Measurements from ENCODE around the gene PTMS. TPM values are rescaled to one million over a fixed set of nuclear protein-coding genes. Genes with fewer than 3 reads are reported as not detected.
A peak's percentile ranks its signal among the peaks of the same experiment; 100 is the strongest.

The PTMS gene
- total and polyA plus RNA-seq, 2 of the 13 experiments (the other 11 are each of a cell fraction or from before 2014, with no cell fraction given), result 40.5 to 82.4 TPM

DNA sequence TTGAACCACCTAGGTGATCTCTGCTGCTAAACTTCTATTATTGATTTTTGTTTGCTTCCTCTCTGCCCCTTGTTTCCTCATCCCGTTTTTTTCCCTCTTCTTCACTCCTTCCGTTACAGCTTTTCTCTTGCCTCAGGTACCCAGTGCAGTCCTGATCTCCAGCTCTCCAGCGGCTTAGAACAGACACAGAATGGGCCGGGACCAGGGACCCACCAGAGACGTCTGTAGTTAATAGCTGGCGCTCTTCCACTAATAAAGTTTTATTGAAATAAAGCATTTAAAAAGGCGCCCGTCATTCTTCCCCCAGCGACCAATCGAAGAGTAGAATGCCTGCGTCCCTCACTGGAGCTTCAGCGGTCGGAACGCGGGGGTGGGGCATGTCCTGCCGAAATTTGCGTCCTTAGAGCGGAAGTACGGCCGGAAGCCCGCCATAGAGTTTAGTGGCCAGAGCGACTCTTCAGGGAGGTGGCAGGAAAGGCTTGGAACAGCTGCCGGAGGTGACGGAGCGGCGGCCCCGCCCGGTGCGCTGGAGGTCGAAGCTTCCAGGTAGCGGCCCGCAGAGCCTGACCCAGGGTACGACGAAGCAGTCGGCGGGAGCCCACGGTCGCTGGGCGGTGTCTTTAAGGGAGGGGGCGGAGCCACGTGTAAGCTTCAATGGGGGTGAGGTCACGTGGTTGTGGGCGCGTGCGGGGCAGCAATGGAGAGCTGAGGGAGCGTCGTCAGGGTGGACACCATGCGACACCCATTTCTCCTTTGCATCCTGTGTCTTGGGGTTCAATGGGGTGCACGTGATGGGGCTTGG is 42.4 kb upstream of the PTMS start, which contains the start of gene COPS7A (continued):
- TF ChIP-seq, protein P1, sequence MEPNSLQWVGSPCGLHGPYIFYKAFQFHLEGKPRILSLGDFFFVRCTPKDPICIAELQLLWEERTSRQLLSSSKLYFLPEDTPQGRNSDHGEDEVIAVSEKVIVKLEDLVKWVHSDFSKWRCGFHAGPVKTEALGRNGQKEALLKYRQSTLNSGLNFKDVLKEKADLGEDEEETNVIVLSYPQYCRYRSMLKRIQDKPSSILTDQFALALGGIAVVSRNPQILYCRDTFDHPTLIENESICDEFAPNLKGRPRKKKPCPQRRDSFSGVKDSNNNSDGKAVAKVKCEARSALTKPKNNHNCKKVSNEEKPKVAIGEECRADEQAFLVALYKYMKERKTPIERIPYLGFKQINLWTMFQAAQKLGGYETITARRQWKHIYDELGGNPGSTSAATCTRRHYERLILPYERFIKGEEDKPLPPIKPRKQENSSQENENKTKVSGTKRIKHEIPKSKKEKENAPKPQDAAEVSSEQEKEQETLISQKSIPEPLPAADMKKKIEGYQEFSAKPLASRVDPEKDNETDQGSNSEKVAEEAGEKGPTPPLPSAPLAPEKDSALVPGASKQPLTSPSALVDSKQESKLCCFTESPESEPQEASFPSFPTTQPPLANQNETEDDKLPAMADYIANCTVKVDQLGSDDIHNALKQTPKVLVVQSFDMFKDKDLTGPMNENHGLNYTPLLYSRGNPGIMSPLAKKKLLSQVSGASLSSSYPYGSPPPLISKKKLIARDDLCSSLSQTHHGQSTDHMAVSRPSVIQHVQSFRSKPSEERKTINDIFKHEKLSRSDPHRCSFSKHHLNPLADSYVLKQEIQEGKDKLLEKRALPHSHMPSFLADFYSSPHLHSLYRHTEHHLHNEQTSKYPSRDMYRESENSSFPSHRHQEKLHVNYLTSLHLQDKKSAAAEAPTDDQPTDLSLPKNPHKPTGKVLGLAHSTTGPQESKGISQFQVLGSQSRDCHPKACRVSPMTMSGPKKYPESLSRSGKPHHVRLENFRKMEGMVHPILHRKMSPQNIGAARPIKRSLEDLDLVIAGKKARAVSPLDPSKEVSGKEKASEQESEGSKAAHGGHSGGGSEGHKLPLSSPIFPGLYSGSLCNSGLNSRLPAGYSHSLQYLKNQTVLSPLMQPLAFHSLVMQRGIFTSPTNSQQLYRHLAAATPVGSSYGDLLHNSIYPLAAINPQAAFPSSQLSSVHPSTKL (CRISPR knock-in tag; IDR thresholded peaks at IDR 0.05), result peak; percentile 64
- TF ChIP-seq ZNF431 (CRISPR knock-in tag; IDR thresholded peaks at IDR 0.05; ENCODE audit: borderline replicate concordance, low read depth), result peak; percentile 72
- no peak for TF ChIP-seq SRSF1 (optimal IDR thresholded peaks at IDR 0.05; ENCODE audit: low read depth, low read length)
- TF ChIP-seq ZBTB49 (CRISPR knock-in tag; IDR thresholded peaks at IDR 0.05; ENCODE audit: borderline replicate concordance), result 0 out of 2 replicates have a peak, but pooled peaks have one; percentile 30
- TF ChIP-seq FOXA1 (IDR thresholded peaks at IDR 0.05), result no peak
- TF ChIP-seq FOXA1 (CRISPR knock-in tag; IDR thresholded peaks at IDR 0.05), result no peak
- peak; percentile 92 for TF ChIP-seq ZNF883 (CRISPR knock-in tag; IDR thresholded peaks at IDR 0.05; ENCODE audit: not compliant biosample characterization)
- TF ChIP-seq TFDP1 (CRISPR knock-in tag; IDR thresholded peaks at IDR 0.05; ENCODE audit: borderline replicate concordance), result peak; percentile 96
- TF ChIP-seq AKNA (CRISPR knock-in tag; IDR thresholded peaks at IDR 0.05; ENCODE audit: borderline replicate concordance), result no peak
- peak; percentile 80; the same call in 1 of the 2 replicates for TF ChIP-seq PHF8 (CRISPR knock-in tag; IDR thresholded peaks at IDR 0.05)
- TF ChIP-seq, protein P2, sequence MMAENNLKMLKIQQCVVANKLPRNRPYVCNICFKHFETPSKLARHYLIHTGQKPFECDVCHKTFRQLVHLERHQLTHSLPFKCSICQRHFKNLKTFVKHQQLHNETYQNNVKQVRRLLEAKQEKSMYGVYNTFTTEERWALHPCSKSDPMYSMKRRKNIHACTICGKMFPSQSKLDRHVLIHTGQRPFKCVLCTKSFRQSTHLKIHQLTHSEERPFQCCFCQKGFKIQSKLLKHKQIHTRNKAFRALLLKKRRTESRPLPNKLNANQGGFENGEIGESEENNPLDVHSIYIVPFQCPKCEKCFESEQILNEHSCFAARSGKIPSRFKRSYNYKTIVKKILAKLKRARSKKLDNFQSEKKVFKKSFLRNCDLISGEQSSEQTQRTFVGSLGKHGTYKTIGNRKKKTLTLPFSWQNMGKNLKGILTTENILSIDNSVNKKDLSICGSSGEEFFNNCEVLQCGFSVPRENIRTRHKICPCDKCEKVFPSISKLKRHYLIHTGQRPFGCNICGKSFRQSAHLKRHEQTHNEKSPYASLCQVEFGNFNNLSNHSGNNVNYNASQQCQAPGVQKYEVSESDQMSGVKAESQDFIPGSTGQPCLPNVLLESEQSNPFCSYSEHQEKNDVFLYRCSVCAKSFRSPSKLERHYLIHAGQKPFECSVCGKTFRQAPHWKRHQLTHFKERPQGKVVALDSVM (CRISPR knock-in tag; IDR thresholded peaks at IDR 0.05), result peak; percentile 65; the same call in 1 of the 2 replicates
- peak; percentile 98 for TF ChIP-seq KDM5B (CRISPR knock-in tag; IDR thresholded peaks at IDR 0.05; ENCODE audit: borderline replicate concordance)
- TF ChIP-seq SCMH1 (CRISPR knock-in tag; IDR thresholded peaks at IDR 0.05; ENCODE audit: borderline replicate concordance), result no peak

All from HepG2 (cell line).